HS-5 (cell line): Measurements from ENCODE around the gene IGFALS.

Experiments used
- DNase-seq: peaks from one replicate; pipeline ENCODE4 v3.0.0-alpha.2; 2012; ENCODE audit warnings: low read depth

IGFALS gene

GRCh38 chr16:1789643-1790045, 3.9 kb downstream of the IGFALS start:
- DNase-seq: no peak

GRCh38 chr16:1788708-1789100, 4.8 kb downstream of the IGFALS start:
- no peak for DNase-seq

GRCh38 chr16:1788095-1788707, 5.3 kb downstream of the IGFALS start:
- no peak for DNase-seq

- no peak for DNase-seq
These were observed 6.0 kb downstream of the IGFALS start for GRCh38 chr16:1787322-1788094.

- DNase-seq: no peak
These were observed 6.5 kb downstream of the IGFALS start for GRCh38 chr16:1787056-1787321.

- no peak for DNase-seq
These were observed 7.1 kb downstream of the IGFALS start for GRCh38 chr16:1786242-1787055.

- DNase-seq: no peak
These were observed 7.7 kb downstream of the IGFALS start for GRCh38 chr16:1785846-1786170.

- no peak for DNase-seq
These were observed 8.3 kb downstream of the IGFALS start for GRCh38 chr16:1784977-1785845.

GRCh38 chr16:1782408-1783264, 10.9 kb downstream of the IGFALS start, which contains the start of the genes NUBP2 and SPSB3:
Gene NUBP2 (plus strand): TSS chr16:1782960. CDS start chr16:1783021, 61 bp downstream.
Gene SPSB3 (minus strand): TSS chr16:1782571. CDS start chr16:1781483, 1,088 bp downstream.
- peak; percentile 98 for DNase-seq

GRCh38 chr16:1781758-1782407, 11.6 kb downstream of the IGFALS start:
- DNase-seq: no peak

GRCh38 chr16:1781254-1781653, 12.3 kb downstream of the IGFALS start:
- DNase-seq: no peak

- DNase-seq: no peak
These were observed 12.8 kb downstream of the IGFALS start for GRCh38 chr16:1780677-1781072.

- DNase-seq: no peak
These were observed 13.5 kb downstream of the IGFALS start for GRCh38 chr16:1779741-1780676.

- DNase-seq: no peak
These were observed 14.2 kb downstream of the IGFALS start for GRCh38 chr16:1779234-1779701.

- DNase-seq: no peak
These were observed 15.0 kb downstream of the IGFALS start for GRCh38 chr16:1778200-1779179.

GRCh38 chr16:1777375-1778199, 15.9 kb downstream of the IGFALS start:
- DNase-seq: no peak

GRCh38 chr16:1776991-1777374, 16.5 kb downstream of the IGFALS start:
- DNase-seq: no peak

- no peak for DNase-seq
These were observed 16.9 kb downstream of the IGFALS start for GRCh38 chr16:1776672-1776955.
